Mesothelial cell of epicardium (in vitro differentiated cells): ENCODE data around the gene MSRB3. TPM values are rescaled to one million over a fixed set of nuclear protein-coding genes. Genes with fewer than 3 reads are reported as not detected.

Source experiments
- DNase-seq, 2 experiments: peaks; one replicate each; pipeline ENCODE4 v3.0.0; 2021; ENCODE audit warnings: low spot score in 2 of 2; ENCODE audit not compliant: unreplicated experiment in 2 of 2
- H3K27ac Mint-ChIP-seq: 2 replicates; pipeline ENCODE4 v1.8.0; 2021; ENCODE audit warnings: mixed read lengths
- H3K27me3 Mint-ChIP-seq: 2 replicates; pipeline ENCODE4 v1.8.0; 2021; ENCODE audit warnings: low read depth, mixed read lengths
- H3K36me3 Mint-ChIP-seq: 2 replicates; pipeline ENCODE4 v1.8.0; 2021; ENCODE audit warnings: mixed read lengths
- H3K4me1 Mint-ChIP-seq: 2 replicates; pipeline ENCODE4 v1.8.0; 2021; ENCODE audit warnings: mixed read lengths
- H3K4me3 Mint-ChIP-seq: 2 replicates; pipeline ENCODE4 v1.8.0; 2021; ENCODE audit warnings: mild to moderate bottlenecking, moderate library complexity, mixed read lengths
- H3K9me3 Mint-ChIP-seq: 2 replicates; pipeline ENCODE4 v1.8.0; 2021; ENCODE audit warnings: mixed read lengths
- CTCF ChIP-seq: fragments of 200-600 bp; sonication (generic); IDR thresholded peaks from one replicate; pipeline ENCODE4 v1.5.0; 2021; ENCODE audit warnings: antibody characterized with exemption; ENCODE audit not compliant: unreplicated experiment
- total RNA-seq: library from RNA; stranded (reverse); gene quantifications from 3 replicates; pipeline ENCODE4 v1.2.1, GENCODE V29; 2021

MSRB3 gene
- total RNA-seq, 1 donor from 2014 or later, result 20.4 TPM

GRCh38 chr12:65368055-65368454 is 89.6 kb downstream of the MSRB3 start:
- TF ChIP-seq CTCF, result no peak
- DNase-seq, result no peak
- no peak overlapping the region for H3K4me3 Mint-ChIP-seq
- H3K27me3 Mint-ChIP-seq, result no peaks in the 10 kb centered on the region
- no peaks in the 10 kb centered on the region for H3K9me3 Mint-ChIP-seq
- peak overlapping the region; percentile 1 for H3K27ac Mint-ChIP-seq
- no peaks in the 10 kb centered on the region for H3K36me3 Mint-ChIP-seq
- H3K4me1 Mint-ChIP-seq, result peaks cover 28% of the 10 kb centered on the region

- H3K27me3 Mint-ChIP-seq, result no peaks in the 10 kb centered on the region
- H3K27ac Mint-ChIP-seq, result peak overlapping the region; percentile 31
- no peak overlapping the region for H3K4me3 Mint-ChIP-seq
- no peak for DNase-seq
- no peak for TF ChIP-seq CTCF
- H3K4me1 Mint-ChIP-seq, result peaks cover 23% of the 10 kb centered on the region
- H3K9me3 Mint-ChIP-seq, result no peaks in the 10 kb centered on the region
- no peaks in the 10 kb centered on the region for H3K36me3 Mint-ChIP-seq
Observed at GRCh38 chr12:65372574-65372973, 94.1 kb downstream of the MSRB3 start.

- no peaks in the 10 kb centered on the region for H3K27me3 Mint-ChIP-seq
- peaks cover 4% of the 10 kb centered on the region for H3K9me3 Mint-ChIP-seq
- peaks cover 34% of the 10 kb centered on the region for H3K4me1 Mint-ChIP-seq
- no peak for DNase-seq
- H3K36me3 Mint-ChIP-seq, result no peaks in the 10 kb centered on the region
- peak overlapping the region; percentile 59 for H3K27ac Mint-ChIP-seq
- no peak for TF ChIP-seq CTCF
- H3K4me3 Mint-ChIP-seq, result no peak overlapping the region
Observed at GRCh38 chr12:65384240-65384639, 105.8 kb downstream of the MSRB3 start.

- no peak for TF ChIP-seq CTCF
- Mint-ChIP-seq H3K27ac (no peak overlapping the region), H3K4me3 (no peak overlapping the region), H3K36me3 (no peaks in the 10 kb centered on the region), H3K27me3 (no peaks in the 10 kb centered on the region), H3K9me3 (no peaks in the 10 kb centered on the region), H3K4me1 (peaks cover 63% of the 10 kb centered on the region)
- DNase-seq, result no peak
Observed at GRCh38 chr12:65387396-65387795, 108.9 kb downstream of the MSRB3 start.

- Mint-ChIP-seq H3K4me1 (peaks cover 62% of the 10 kb centered on the region), H3K27ac (peak overlapping the region; percentile 45), H3K9me3 (peaks cover 3% of the 10 kb centered on the region), H3K36me3 (peaks cover 3% of the 10 kb centered on the region), H3K4me3 (no peak overlapping the region), H3K27me3 (no peaks in the 10 kb centered on the region)
- DNase-seq, result no peak
- TF ChIP-seq CTCF, result no peak
Observed at GRCh38 chr12:65389436-65389835, 111.0 kb downstream of the MSRB3 start.

GRCh38 chr12:65391711-65392110 is 113.2 kb downstream of the MSRB3 start:
- peaks cover 50% of the 10 kb centered on the region for H3K4me1 Mint-ChIP-seq
- no peak for DNase-seq

More at GRCh38 chr12:65391711-65392110, 113.2 kb downstream of the MSRB3 start:
- Mint-ChIP-seq H3K9me3 (peaks cover 20% of the 10 kb centered on the region), H3K27ac (no peak overlapping the region), H3K27me3 (no peaks in the 10 kb centered on the region), H3K4me3 (no peak overlapping the region), H3K36me3 (peaks cover 18% of the 10 kb centered on the region)
- TF ChIP-seq CTCF, result no peak
